ENCODE results near the gene MFN2.

Gene MFN2

DNA sequence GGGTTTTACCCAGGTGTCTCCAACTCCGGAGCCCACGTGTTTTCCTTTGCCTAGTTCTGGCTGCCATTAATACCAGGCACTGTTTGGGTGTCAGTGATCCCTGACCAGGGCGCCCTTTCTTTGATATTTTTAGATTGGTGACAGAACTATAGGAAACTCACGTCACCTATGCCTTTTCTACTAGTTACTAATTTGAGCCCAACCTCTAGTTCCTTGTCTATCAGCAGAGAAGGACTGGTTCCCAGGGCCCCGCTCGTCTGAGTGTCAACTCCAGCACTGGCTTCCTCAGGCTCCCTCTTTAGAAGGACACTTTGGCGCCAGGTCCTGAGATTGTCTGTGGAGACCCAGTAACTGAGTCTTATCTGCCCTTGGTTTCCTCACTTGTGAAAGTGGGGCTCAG, 9.4 kb downstream of the MFN2 start:
- peaks cover 35 to 55% of the 10 kb centered on the region in 2 experiments for H3K36me3 ChIP-seq (ENCODE audit: control insufficient read depth in 1 of 2, insufficient read depth in 2 of 2, low read length in 2 of 2)
- H3K18ac ChIP-seq (ENCODE audit: low read length), result no peak overlapping the region
- H4K12ac ChIP-seq (ENCODE audit: low read depth, low read length), result no peak overlapping the region
- H3K79me2 ChIP-seq (ENCODE audit: control insufficient read depth, insufficient read depth, low read length, poor library complexity), result peaks cover under 1% of the 10 kb centered on the region
- H2AK5ac ChIP-seq (ENCODE audit: low read length), result no peak overlapping the region
- peaks cover 3% of the 10 kb centered on the region for H3K79me1 ChIP-seq (ENCODE audit: low read length)
- no peak overlapping the region for H2BK12ac ChIP-seq (ENCODE audit: low read length)
- H2BK5ac ChIP-seq (ENCODE audit: low read depth, low read length, poor library complexity), result no peak overlapping the region
- H3K23ac ChIP-seq (ENCODE audit: low read length), result no peak overlapping the region
- no CpG with 5 or more reads among the region's 7 CpGs for WGBS (ENCODE audit: extremely low coverage, insufficient coverage, insufficient read length)
- H4K8ac ChIP-seq (ENCODE audit: low read depth, low read length), result no peak overlapping the region
- H3K27ac ChIP-seq (ENCODE audit: low read depth, low read length), result no peak overlapping the region
- no peak overlapping the region for H2AFZ ChIP-seq (ENCODE audit: insufficient read depth, low read length, poor library complexity)
- peaks cover 3 to 4% of the 10 kb centered on the region in 2 experiments for H3K4me1 ChIP-seq (ENCODE audit: control insufficient read depth in 1 of 2, insufficient read depth in 2 of 2, low read length in 2 of 2)
- H2BK120ac ChIP-seq (ENCODE audit: insufficient read depth, low read length, poor library complexity), result no peak overlapping the region
- H3K4me3 ChIP-seq (ENCODE audit: low read depth, low read length), result no peak overlapping the region
- no peak overlapping the region for H3K14ac ChIP-seq (ENCODE audit: low read length)
- no peak overlapping the region for H3K4ac ChIP-seq (ENCODE audit: low read depth, low read length)
- H4K91ac ChIP-seq (ENCODE audit: low read depth, low read length), result no peak overlapping the region
- H3K27me3 ChIP-seq (ENCODE audit: insufficient read depth, low read length), result no peaks in the 10 kb centered on the region
- no peak overlapping the region for H3K9ac ChIP-seq (ENCODE audit: low read length)
- no peaks in the 10 kb centered on the region for H3K9me3 ChIP-seq (ENCODE audit: insufficient read depth, low read depth, low read length)
- DNase-seq, result no peak
- H3K4me2 ChIP-seq (ENCODE audit: low read length), result no peak overlapping the region

GRCh38 chr1:11990303-11991032, 10.2 kb downstream of the MFN2 start:
- Histone ChIP-seq H3K27ac (ENCODE audit: low read depth, low read length) (no peak overlapping the region), H3K18ac (ENCODE audit: low read length) (no peak overlapping the region), H4K12ac (ENCODE audit: low read depth, low read length) (no peak overlapping the region), H3K4ac (ENCODE audit: low read depth, low read length) (peak overlapping the region; percentile 28), H3K27me3 (ENCODE audit: insufficient read depth, low read length) (no peaks in the 10 kb centered on the region), H2AK5ac (ENCODE audit: low read length) (no peak overlapping the region), H3K4me1 (ENCODE audit: control insufficient read depth in 1 of 2, insufficient read depth in 2 of 2, low read length in 2 of 2) (peaks cover 3 to 4% of the 10 kb centered on the region in 2 experiments), H3K9ac (ENCODE audit: low read length) (no peak overlapping the region), H4K8ac (ENCODE audit: low read depth, low read length) (no peak overlapping the region), H2BK5ac (ENCODE audit: low read depth, low read length, poor library complexity) (no peak overlapping the region), H2AFZ (ENCODE audit: insufficient read depth, low read length, poor library complexity) (no peak overlapping the region), H3K36me3 (ENCODE audit: control insufficient read depth in 1 of 2, insufficient read depth in 2 of 2, low read length in 2 of 2) (peaks cover 37 to 57% of the 10 kb centered on the region in 2 experiments), H3K4me3 (ENCODE audit: low read depth, low read length) (no peak overlapping the region), H2BK120ac (ENCODE audit: insufficient read depth, low read length, poor library complexity) (no peak overlapping the region), H3K14ac (ENCODE audit: low read length) (no peak overlapping the region), H3K23ac (ENCODE audit: low read length) (no peak overlapping the region), H2BK12ac (ENCODE audit: low read length) (no peak overlapping the region), H4K91ac (ENCODE audit: low read depth, low read length) (no peak overlapping the region), H3K9me3 (ENCODE audit: insufficient read depth, low read depth, low read length) (no peaks in the 10 kb centered on the region), H3K79me2 (ENCODE audit: control insufficient read depth, insufficient read depth, low read length, poor library complexity) (no peaks in the 10 kb centered on the region), H3K4me2 (ENCODE audit: low read length) (no peak overlapping the region), H3K79me1 (ENCODE audit: low read length) (peaks cover 3% of the 10 kb centered on the region)
- peak; percentile 53 to 81 for DNase-seq
- WGBS (ENCODE audit: extremely low coverage, insufficient coverage, insufficient read length), result no CpG with 5 or more reads among the region's 10 CpGs

DNA sequence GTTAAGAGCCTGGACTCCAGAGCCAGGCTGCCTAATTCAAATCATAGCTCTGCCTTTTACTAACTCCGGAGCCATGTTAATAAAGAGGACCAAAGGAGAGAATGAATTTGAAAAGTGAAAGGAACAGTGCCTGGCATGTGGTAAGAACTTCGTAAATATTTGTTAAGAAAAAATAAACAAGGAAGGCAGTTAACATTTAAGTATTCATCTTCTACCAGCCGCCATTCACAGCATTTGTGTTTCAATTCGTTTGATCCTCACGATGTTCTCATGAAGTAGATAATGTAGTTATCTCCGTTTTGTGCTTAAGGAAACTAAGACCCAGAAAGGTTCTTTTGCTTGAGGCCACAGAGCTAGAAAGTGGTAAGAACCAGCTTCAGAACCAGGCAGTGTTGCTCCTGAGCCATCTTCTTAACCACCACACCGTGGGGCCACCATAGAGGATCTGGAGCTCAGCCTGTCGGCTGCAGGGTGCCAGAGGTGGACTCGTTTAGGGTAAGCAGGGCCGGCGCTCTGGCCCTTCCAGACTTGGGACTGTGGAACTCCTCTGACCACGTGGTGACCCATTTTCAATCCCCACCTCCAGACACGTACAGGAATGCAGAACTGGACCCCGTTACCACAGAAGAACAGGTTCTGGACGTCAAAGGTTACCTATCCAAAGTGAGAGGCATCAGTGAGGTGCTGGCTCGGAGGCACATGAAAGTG, 11.9 kb downstream of the MFN2 start:
- Histone ChIP-seq H3K4ac (ENCODE audit: low read depth, low read length) (no peak overlapping the region), H3K4me3 (ENCODE audit: low read depth, low read length) (no peak overlapping the region), H2AFZ (ENCODE audit: insufficient read depth, low read length, poor library complexity) (no peak overlapping the region), H3K9ac (ENCODE audit: low read length) (no peak overlapping the region), H3K36me3 (ENCODE audit: control insufficient read depth in 1 of 2, insufficient read depth in 2 of 2, low read length in 2 of 2) (peaks cover 47 to 60% of the 10 kb centered on the region in 2 experiments), H3K9me3 (ENCODE audit: insufficient read depth, low read depth, low read length) (no peaks in the 10 kb centered on the region), H2BK5ac (ENCODE audit: low read depth, low read length, poor library complexity) (no peak overlapping the region), H2BK12ac (ENCODE audit: low read length) (no peak overlapping the region), H2BK120ac (ENCODE audit: insufficient read depth, low read length, poor library complexity) (no peak overlapping the region), H4K12ac (ENCODE audit: low read depth, low read length) (no peak overlapping the region), H3K79me2 (ENCODE audit: control insufficient read depth, insufficient read depth, low read length, poor library complexity) (no peaks in the 10 kb centered on the region), H4K91ac (ENCODE audit: low read depth, low read length) (no peak overlapping the region), H3K27ac (ENCODE audit: low read depth, low read length) (no peak overlapping the region), H4K8ac (ENCODE audit: low read depth, low read length) (no peak overlapping the region), H3K4me2 (ENCODE audit: low read length) (no peak overlapping the region), H3K18ac (ENCODE audit: low read length) (no peak overlapping the region), H3K23ac (ENCODE audit: low read length) (no peak overlapping the region), H3K27me3 (ENCODE audit: insufficient read depth, low read length) (no peaks in the 10 kb centered on the region), H3K4me1 (ENCODE audit: control insufficient read depth in 1 of 2, insufficient read depth in 2 of 2, low read length in 2 of 2) (peaks cover 3 to 4% of the 10 kb centered on the region in 2 experiments), H2AK5ac (ENCODE audit: low read length) (no peak overlapping the region), H3K14ac (ENCODE audit: low read length) (no peak overlapping the region), H3K79me1 (ENCODE audit: low read length) (peaks cover 3% of the 10 kb centered on the region)
- WGBS (ENCODE audit: extremely low coverage, insufficient coverage, insufficient read length), result no CpG with 5 or more reads among the region's 16 CpGs
- DNase-seq, result no peak

DNA sequence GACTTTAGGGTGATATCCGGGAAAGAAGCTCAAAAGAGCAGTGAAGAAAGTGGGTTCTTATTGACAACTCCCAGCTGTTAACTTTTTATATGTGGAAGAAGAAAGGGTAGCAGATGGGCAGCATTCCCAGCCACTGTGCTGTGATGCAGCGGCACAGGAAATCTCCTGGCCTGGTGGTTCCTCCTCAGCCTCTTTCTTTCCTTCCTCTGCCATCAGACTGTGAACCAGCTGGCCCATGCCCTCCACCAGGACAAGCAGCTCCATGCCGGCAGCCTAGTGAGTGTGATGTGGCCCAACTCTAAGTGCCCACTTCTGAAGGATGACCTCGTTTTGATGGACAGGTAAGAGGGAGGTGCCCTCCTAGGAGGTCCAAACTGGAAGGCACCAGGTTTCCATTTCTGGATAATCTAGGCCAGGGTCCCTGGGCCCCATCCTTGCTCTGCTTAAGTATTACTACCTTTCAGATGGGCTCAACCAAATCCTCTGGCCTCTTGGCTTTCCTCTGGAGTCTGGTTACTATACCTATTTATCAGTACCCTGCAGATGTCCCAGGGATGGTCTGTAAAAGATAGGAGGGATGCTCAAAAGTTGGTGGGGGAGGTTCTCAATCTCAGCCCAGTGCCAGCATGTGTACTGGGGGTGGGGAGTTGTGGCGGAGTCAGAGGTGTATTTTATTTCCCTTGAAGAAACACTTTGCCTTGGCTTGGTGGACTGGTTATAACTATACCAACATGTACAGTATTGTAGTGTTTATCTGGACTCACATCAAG, 17.0 kb downstream of the MFN2 start:
- H2AK5ac ChIP-seq (ENCODE audit: low read length), result no peak overlapping the region
- H3K4me3 ChIP-seq (ENCODE audit: low read depth, low read length), result no peak overlapping the region
- DNase-seq, result no peak

More for the DNA sequence above, 17.0 kb downstream of the MFN2 start:
- Histone ChIP-seq H3K9ac (ENCODE audit: low read length) (no peak overlapping the region), H3K14ac (ENCODE audit: low read length) (no peak overlapping the region), H3K18ac (ENCODE audit: low read length) (no peak overlapping the region), H3K79me2 (ENCODE audit: control insufficient read depth, insufficient read depth, low read length, poor library complexity) (no peaks in the 10 kb centered on the region), H3K9me3 (ENCODE audit: insufficient read depth, low read depth, low read length) (no peaks in the 10 kb centered on the region), H2BK12ac (ENCODE audit: low read length) (no peak overlapping the region), H4K91ac (ENCODE audit: low read depth, low read length) (no peak overlapping the region), H3K79me1 (ENCODE audit: low read length) (no peaks in the 10 kb centered on the region), H3K27ac (ENCODE audit: low read depth, low read length) (no peak overlapping the region), H2AFZ (ENCODE audit: insufficient read depth, low read length, poor library complexity) (no peak overlapping the region), H3K4me2 (ENCODE audit: low read length) (no peak overlapping the region), H3K36me3 (ENCODE audit: control insufficient read depth in 1 of 2, insufficient read depth in 2 of 2, low read length in 2 of 2) (peaks cover 55 to 71% of the 10 kb centered on the region in 2 experiments), H4K12ac (ENCODE audit: low read depth, low read length) (no peak overlapping the region), H3K23ac (ENCODE audit: low read length) (no peak overlapping the region), H4K8ac (ENCODE audit: low read depth, low read length) (no peak overlapping the region), H3K27me3 (ENCODE audit: insufficient read depth, low read length) (no peaks in the 10 kb centered on the region), H3K4me1 (ENCODE audit: control insufficient read depth in 1 of 2, insufficient read depth in 2 of 2, low read length in 2 of 2) (peaks cover 8% of the 10 kb centered on the region in 2 experiments), H3K4ac (ENCODE audit: low read depth, low read length) (no peak overlapping the region), H2BK5ac (ENCODE audit: low read depth, low read length, poor library complexity) (no peak overlapping the region), H2BK120ac (ENCODE audit: insufficient read depth, low read length, poor library complexity) (no peak overlapping the region)
- no CpG with 5 or more reads among the region's 5 CpGs for WGBS (ENCODE audit: extremely low coverage, insufficient coverage, insufficient read length)
